ENCODE results near the gene CACHD1.
A peak's percentile ranks its signal among the peaks of the same experiment; 100 is the strongest.
"Not testable (repeated sequence)": the region's sequence is repeated elsewhere in the genome, so short reads cannot be mapped to it uniquely, and the experiment has no call there.

CACHD1 gene

GRCh38 chr1:64712049-64712448 lies 242.1 kb downstream of the CACHD1 start:
- DNase-seq = no peak

DNA sequence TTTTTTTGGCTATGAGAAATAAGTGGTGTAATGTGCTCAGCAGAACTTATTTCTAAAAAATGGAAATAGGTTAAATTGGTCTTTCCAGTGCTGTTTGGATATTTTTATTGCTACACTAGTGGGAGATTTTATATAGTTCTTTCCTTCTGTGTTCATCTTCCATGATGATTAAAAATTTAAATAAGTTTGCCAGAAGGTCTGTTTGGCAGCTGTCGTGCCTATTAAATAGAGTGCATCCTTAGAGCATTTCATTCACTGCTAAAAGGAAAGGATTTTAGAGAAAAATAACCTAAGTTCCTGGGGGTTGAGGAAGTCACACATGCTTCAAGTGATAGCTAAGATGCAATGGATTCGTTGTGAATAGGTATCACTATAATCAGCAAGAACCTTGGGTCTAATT lies 245.3 kb downstream of the CACHD1 start:
- no peak for DNase-seq

DNA sequence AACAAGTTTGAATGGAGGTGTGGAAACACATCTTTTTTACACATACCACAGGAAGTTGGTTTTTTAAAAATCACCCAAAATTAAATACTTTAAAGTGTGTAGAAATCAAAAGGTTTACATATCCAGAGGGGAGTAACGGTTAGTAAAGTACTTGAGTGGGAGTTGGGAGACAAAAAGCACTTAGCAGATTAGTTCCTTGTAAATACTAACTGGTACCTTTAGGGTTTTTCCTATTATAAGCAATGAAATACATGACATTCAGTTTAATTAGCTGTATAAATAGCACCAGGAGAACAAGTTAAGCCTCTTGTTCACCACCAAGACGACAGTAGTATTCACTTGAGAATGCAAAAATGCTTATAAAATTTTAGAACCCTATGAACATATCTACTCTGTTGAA lies 251.2 kb downstream of the CACHD1 start:
- DNase-seq = peak in 1 of 2 experiments; percentile 1

DNA sequence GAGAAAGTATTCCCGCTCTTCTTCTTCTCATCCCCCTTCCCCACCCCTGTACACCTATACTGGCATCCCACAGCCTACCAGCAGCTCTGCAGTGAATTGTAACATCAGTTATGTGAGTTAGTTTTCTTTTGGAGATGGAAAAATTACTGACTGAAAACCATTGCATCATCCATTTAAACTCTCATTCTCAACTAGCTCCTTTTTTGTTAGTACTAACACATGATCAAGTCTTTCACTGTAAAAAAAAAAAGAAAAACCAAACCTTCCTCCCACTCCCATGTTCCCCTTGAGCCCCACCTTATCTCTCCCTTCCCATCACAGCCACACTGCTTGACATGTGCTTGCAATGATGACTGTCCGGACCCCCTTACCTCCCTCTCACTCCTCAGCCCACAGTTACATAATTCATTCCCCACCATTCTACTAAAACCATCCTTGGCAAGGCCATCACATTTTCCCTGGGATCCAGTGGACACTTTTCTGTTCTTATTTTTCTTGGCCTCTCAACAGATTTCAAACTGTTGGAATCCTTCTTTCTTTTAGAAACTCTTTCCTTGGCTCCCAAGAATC lies 251.7 kb downstream of the CACHD1 start:
- no peak for DNase-seq

GRCh38 chr1:64727861-64728260 lies 257.9 kb downstream of the CACHD1 start:
- DNase-seq = no peak

DNA sequence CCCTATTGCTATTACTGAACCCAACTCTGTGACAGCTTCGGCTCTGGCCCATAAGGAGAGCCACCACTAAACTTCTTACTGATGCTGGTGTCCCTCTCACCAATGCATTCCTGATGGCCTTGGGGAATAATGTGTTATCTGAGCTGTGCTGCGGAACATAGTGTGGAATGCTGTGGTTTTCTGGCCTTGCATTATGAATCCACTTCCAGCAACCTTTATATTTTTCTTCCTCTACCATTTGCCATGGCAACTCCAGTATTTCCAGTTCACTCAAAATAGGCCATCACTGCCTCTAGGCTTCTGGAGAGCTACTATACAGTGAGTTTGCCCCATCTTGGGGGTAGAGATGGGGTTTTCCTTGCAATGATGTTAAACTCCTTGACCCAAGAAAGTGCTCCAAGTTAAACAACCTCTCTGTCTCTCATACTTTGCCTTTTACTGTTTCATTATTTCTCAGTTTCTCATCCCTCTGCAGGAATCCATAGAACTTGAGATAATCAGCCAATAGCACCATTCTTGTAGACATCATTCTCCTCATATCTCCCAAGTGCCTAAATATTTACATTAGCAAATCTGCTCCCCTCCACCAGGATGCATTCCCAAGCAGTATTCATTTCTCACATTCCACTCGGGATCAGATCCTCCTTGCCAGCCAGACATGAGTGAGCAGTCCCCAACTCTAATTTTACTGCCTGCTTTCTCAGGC lies 263.8 kb downstream of the CACHD1 start:
- DNase-seq = no peak

- DNase-seq = no peak
These were observed 264.3 kb downstream of the CACHD1 start for GRCh38 chr1:64734287-64734652.

DNA sequence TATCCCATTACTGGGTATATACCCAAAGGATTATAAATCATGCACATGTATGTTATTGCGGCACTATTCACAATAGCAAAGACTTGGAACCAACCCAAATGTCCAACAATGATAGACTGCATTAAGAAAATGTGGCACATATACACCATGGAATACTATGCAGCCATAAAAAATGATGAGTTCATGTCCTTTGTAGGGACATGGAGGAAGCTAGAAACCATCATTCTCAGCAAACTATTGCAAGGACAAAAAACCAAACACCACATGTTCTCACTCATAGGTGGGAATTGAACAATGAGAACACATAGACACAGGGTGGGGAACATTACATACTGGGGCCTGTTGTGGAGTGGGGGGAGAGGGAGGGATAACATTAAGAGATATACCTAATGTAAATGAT lies 270.8 kb downstream of the CACHD1 start:
- not testable (repeated sequence) for DNase-seq
